Measurements from ENCODE around the gene ARHGEF19.
"Not testable (repeated sequence)": the region's sequence is repeated elsewhere in the genome, so short reads cannot be mapped to it uniquely, and the experiment has no call there.

The ARHGEF19 gene

DNA sequence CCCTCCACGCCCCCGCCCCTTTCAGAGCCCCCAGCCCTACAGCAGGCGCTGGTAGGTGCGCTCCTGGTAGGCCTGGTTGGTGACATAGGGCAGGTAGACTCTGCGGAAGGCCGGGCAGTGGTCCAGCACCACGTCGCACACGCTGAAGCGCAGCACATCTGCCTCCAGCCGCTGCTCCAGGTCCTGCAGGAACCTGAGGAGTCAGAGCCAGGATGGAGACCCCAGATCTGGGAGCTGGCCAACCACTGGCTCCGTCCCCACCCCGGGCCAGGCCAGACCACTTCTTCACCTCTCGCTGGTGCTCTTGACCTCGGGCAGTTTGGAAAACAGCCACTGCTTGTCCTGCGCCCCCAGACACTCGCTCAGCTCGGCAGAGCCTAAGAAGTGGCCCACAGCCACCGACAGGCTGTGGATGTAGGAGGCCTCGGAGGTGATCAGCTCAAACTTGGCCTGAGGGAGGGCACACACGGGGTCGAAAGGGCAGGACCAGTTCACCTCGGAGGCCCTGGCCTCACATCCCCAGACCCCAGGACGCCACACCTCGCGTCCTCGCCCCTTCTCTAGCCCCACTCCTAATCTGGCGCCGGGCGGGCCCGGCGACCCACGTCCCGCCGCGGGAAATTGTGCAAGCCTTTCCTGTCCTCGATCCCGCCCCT is 6.4 kb downstream of the ARHGEF19 start:
- in situ Hi-C loops (cut with MboI; ENCODE audit: low sequenced_read_pairs): no loop called here

DNA sequence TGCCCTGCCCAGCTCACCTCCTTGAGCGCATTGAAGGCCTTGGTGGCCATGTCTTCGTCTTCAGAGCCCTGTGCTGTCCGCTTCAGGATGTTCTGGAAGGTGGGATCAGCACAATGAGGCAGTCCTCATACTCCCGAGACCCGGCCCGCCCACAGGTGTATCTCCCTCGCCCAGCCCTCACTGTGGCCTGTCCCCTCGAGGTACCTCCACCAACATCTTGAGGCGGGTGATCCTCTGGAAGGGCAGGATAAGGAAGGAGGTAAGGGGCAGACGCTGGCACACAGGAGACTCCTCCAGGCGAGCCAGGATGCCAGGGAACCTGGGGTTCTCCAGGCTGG is 7.1 kb downstream of the ARHGEF19 start:
- in situ Hi-C loops (cut with MboI; ENCODE audit: low sequenced_read_pairs): no loop called here

DNA sequence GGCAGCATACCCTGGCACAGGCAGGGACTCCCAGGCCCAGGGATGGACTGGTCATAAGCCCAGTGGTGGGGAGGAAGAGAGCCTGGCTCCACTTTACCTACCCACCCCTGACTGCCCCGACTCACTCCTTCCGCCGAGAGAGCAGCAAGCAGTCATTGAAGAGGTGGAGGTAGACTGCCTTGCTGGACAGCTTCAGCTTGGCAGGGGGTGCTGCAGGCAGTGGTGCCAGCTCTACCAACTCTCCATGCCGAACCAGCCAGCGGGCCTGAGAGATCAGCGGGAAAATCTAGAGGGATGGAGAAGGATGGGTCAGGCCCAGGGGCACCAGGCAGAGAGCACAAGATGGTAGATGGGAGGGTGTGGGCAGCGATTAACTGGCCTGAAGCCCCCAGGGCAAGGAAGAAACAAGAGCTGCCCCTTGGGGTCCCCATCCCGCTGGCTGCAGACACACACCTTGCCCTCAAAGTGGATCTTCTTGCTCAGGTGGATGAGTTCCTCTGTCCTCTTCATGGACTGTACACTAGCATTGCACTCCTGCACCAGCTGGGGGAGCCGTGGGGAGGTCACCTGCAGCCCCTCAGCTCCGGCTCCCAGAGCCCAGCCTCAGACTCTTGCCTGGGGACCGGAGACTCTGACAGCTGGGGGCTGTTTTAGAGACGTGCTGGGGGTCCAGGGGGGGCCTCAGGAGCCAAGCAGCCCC is 7.7 kb downstream of the ARHGEF19 start:
- in situ Hi-C loops (cut with MboI; ENCODE audit: low sequenced_read_pairs): no loop called here

GRCh38 chr1:16204216-16204615 is 8.2 kb downstream of the ARHGEF19 start:
- in situ Hi-C loops (cut with MboI; ENCODE audit: low sequenced_read_pairs): no loop called here

DNA sequence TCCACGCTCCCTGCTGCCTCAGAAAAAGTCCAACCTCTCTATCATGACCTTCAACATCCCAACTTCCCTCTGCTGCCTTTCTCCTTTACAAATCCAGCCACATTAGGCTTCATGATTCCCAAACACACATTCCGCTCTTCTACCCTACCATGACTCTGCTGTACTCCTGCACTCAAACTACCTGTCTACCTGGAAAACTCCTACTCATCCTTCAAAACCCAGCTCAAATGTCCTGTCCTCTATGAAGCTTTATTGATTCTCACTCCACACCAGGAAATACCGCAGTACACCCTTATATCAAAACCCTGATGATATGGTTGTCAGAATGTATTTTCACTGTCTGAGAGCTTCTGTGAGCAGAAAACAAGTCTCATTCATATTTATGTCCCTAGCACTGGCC is 8.9 kb downstream of the ARHGEF19 start:
- in situ Hi-C loops (cut with MboI; ENCODE audit: low sequenced_read_pairs): no loop called here

DNA sequence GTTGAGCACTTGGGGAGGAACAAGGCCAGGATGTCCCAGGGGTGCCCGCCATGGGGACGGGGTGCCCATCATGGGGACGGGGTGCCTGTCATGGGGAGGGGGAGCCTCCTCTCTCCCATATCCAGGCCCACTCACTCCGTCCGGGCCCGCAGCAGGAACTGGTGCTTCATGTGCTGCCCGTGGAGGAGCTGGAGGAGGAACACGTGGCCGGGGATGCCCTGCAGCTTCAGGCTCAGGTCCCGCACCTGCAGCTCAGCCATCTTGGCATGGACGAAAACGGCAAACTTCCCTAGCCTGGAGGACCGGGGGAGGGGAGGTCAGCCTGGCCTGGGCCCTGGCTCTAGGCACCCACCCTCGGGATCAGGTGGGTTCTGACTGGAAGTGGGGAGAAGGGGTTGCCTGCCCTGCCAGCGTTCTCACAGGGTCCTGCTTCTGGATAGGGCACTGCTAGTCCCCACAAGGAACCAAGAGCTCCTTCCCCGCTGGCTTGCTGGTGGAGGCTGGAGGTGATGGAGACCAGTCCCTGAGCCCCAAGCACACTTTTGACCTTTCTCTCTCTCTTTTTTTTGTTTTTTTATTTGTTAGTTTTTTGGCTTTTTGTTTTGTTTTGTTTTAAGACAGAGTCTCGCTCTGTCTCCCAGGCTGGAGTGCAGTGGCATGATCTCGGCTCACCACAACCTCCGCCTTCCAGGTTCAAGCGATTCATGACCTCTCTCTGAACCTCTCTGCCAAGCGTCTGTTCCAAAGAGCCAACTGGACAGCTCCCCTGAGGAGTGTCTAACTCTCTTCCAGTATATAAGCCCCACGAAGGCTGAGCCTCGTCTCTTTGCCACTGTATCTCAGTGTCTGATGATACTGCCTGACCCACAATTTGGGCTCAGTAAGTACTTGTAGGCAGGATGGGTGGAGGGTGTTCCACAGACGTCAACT is 9.9 kb downstream of the ARHGEF19 start:
- in situ Hi-C loops (cut with MboI; ENCODE audit: low sequenced_read_pairs): no loop called here

DNA sequence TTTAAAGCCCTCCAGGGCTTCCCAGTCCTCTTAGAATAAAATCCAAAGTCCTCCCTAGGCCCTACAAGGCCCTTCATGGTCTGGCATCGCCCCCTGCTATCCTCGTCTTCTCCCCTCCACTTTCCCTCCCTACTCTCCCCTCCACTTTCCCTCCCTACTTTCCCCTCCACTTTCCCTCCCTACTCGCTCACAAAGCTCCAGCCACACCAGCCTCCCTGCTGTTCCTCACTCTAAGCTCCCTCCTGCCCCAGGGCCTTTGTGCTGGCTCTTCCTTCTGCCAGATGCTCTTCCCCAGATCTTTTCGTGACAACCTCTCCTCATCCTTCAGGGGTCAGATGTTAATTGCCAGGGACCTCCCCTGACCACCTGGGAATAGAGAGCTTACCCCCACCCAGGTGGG is 12.8 kb downstream of the ARHGEF19 start:
- in situ Hi-C loops (cut with MboI; ENCODE audit: low sequenced_read_pairs): no loop called here

- in situ Hi-C loops (cut with MboI; ENCODE audit: low sequenced_read_pairs): no loop called here
These were observed 13.3 kb downstream of the ARHGEF19 start for GRCh38 chr1:16199157-16199501.

DNA sequence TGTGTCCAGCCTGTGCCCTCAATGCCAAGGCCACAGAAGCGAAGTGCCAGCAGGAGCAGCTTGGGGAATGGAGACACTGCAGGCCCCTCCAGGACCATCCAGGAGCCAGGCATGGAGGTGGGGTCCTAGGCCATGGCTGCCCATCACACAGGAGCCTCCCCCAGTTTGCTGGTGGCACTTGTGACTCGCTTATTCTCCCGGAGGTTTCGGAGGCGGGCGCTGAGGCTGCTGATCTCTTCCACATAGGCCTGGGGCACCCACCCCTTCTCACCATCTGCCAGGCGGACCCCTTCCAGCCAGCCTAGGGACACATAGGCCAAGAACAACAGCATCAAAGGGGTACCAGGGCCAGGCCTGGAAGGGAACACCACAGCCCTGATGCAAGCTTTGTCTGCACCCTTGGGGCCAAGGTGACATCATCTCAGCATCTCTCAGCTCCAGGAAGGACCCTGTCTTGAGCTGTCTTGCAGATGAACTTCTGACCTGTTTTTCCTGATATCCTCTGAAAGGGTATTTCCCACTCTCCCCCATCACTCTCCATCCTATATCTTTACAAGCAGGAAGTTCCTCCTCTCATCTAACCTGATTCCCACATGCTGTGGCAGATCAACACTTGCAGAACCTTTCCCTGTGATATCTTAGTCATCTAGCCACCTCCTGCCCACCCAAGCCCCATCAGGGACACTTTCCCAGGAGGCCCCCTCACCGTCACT is 13.9 kb downstream of the ARHGEF19 start:
- in situ Hi-C loops (cut with MboI; ENCODE audit: low sequenced_read_pairs): no loop called here

DNA sequence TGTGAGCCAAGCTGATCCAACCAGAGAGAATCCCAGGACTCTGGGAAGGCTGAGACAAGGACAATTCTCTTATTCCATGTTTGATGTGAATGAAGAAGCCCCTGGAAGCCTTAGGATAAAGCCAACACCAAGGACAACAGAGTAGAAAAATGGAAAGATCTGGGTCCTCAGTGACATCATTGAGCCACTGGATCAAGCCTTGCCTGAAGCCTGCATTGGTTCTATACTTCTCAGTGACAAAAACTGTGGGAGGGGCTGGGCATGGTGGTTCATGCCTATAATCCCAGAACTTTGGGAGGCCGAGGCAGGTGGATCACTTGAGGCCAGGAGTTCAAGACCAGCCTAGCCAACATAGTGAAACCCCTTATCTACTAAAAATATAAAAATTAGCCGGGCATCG is 15.6 kb downstream of the ARHGEF19 start:
- in situ Hi-C loops (cut with MboI; ENCODE audit: low sequenced_read_pairs): no loop called here

- in situ Hi-C loops (cut with MboI; ENCODE audit: low sequenced_read_pairs): not testable (repeated sequence)
These were observed 16.3 kb downstream of the ARHGEF19 start for GRCh38 chr1:16196139-16196538.

DNA sequence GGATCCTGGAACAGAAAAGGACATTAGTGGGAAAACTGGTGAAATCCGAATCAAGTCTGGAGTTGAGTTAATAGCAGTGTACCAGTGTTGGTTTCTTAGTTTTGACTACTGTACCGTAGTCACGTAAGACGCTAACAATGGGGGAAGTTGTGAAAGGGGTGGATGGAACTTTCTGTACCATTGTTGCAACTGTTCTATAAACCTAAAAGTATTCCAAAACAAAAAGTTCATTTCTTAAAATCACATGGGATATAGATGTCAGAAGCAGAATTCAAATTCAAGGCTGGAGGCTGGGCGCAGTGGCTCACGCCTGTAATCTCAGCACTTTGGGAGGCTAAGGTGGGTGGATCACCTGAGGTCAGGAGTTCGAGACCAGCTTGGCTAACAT is 16.9 kb downstream of the ARHGEF19 start:
- in situ Hi-C loops (cut with MboI; ENCODE audit: low sequenced_read_pairs): no loop called here

GRCh38 chr1:16191916-16192546 is 20.4 kb downstream of the ARHGEF19 start:
- in situ Hi-C loops (cut with MboI; ENCODE audit: low sequenced_read_pairs): no loop called here

GRCh38 chr1:16191309-16191708 is 21.1 kb downstream of the ARHGEF19 start:
- in situ Hi-C loops (cut with MboI; ENCODE audit: low sequenced_read_pairs): no loop called here

DNA sequence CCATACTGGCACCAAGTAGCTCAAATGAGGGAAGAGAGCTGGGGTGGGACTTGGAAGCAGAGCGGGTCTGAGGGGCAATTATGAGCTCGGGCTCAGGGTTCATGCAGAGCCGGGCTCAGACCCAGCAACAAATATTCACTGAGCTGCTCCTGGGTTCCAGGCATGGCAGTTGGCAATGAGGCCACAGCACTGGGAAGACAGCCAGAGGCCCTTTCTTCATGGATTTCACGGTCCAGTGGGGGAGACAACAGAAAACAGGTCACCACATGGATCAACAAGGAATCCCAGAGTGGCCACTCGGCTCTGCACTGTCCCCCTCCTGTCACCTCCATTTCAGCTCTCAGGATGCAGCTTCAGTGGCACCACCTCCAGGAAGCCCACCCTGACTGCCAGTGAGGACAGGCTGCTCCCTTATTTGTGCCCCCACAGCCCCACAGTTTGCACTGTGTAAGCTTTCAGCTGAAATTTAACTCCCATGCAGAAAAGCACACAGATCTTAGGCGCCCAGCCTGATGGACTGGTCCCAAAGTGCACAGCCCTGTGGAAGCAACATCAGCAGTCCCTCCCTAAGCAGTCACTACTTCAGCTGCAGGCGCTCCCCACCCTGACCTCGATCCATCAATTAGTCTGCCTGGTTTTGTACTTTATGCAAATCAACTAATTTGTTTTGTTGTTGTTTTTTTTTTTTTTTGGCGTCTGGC is 22.4 kb downstream of the ARHGEF19 start:
- in situ Hi-C loops (cut with MboI; ENCODE audit: low sequenced_read_pairs): loop anchor here (5.0 kb wide), 1 partner anchor 108 kb away; no protein-coding TSS in a partner anchor

- in situ Hi-C loops (cut with MboI; ENCODE audit: low sequenced_read_pairs): loop anchor here (5.0 kb wide), 1 partner anchor 107 kb away; no protein-coding TSS in a partner anchor
These were observed 23.4 kb downstream of the ARHGEF19 start for GRCh38 chr1:16189003-16189402.

- in situ Hi-C loops (cut with MboI; ENCODE audit: low sequenced_read_pairs): loop anchor here (5.0 kb wide), 1 partner anchor 106 kb away; no protein-coding TSS in a partner anchor
These were observed 24.6 kb downstream of the ARHGEF19 start for GRCh38 chr1:16187748-16188401.

GRCh38 chr1:16186655-16187235 is 25.7 kb downstream of the ARHGEF19 start:
- in situ Hi-C loops (cut with MboI; ENCODE audit: low sequenced_read_pairs): loop anchor here (5.0 kb wide), 1 partner anchor 104 kb away; no protein-coding TSS in a partner anchor

Data from HL-60/S4 treated with retinoic acid at 250 ng/mL for 4 days and 3 days (cell line).